ENCODE results near the gene LDB3. TPM values are rescaled to one million over a fixed set of nuclear protein-coding genes. Genes with fewer than 3 reads are reported as not detected.
A peak's percentile ranks its signal among the peaks of the same experiment; 100 is the strongest.

The LDB3 gene
- total and polyA plus RNA-seq, 2 of the 8 experiments (the other 6 are each of a cell fraction or from before 2014, with no cell fraction given), result 0.20 to 0.43 TPM

DNA sequence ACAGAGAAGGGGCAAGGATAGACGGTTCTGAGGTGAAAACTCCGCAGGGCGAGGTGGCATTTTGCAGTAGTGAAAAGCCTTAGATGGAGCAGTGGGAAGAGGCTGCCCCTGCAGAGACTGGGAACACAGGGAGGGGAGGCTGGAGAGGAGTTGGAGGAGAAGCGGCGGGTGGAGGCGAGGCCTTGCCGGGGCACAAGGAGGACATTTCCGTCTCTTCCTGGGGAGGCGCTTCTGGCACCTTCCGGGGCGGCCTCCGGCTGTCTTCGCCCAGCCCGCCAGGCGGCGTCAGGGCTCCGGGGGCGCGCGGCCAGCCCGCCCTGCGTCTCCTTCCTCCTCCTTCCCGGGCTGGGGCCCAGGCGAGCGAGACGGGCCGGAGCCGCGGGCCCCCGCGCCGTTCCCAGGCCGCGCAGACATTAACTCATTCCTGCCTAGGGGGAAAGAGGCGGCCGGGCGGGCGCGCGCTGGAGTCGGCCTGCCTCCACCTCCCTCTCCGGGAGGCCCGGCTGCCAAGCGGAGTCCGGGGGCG lies 42.7 kb downstream of the LDB3 start:
- H2BK20ac ChIP-seq (ENCODE audit: low read length), result peak overlapping the region; percentile 80
- DNase-seq (ENCODE audit: low read depth in 1 of 2, low spot score in 2 of 2) (peak; percentile 68 to 92), FAIRE-seq (no peak)
- peak overlapping the region; percentile 98 for H4K91ac ChIP-seq (replicated peaks; ENCODE audit: insufficient read length, low read length)
- no peaks in the 10 kb centered on the region for H3K9me3 ChIP-seq (ENCODE audit: insufficient read depth in 2 of 2, low read depth in 1 of 2, low read length in 1 of 2)
- H3K4me1 ChIP-seq (replicated peaks in 1 of 4; ENCODE audit: control insufficient read depth in 3 of 4, insufficient read depth in 4 of 4, low read length in 3 of 4), result peaks cover 3 to 28% (median 12%) of the 10 kb centered on the region in 4 experiments
- H2BK15ac ChIP-seq (ENCODE audit: low read length), result peak overlapping the region; percentile 94; the same call in 1 of the 2 replicates
- ChIA-PET CTCF (ENCODE audit: partially characterized antibody) (interaction anchor here (0.9 to 9.3 kb wide), 9 partner anchors 12 to 191 kb away, joined by 3 to 59 read pairs (median 5); no protein-coding TSS in a partner anchor), POLR2A (ENCODE audit: partially characterized antibody) (interaction anchor here (0.7 to 5.7 kb wide), 8 partner anchors 11 to 185 kb away, joined by 3 to 45 read pairs (median 4); partner anchors contain the start of gene BMPR1A)
- no peak overlapping the region for H3K56ac ChIP-seq (replicated peaks; ENCODE audit: insufficient read length, low read depth, low read length)
- H2AK5ac ChIP-seq (ENCODE audit: low read depth, low read length), result peak overlapping the region; percentile 94; the same call in 1 of the 2 replicates
- peak overlapping the region; percentile 35 for H3K14ac ChIP-seq (ENCODE audit: insufficient read length)
- no peaks in the 10 kb centered on the region for H3K36me3 ChIP-seq (ENCODE audit: control insufficient read depth in 2 of 4, insufficient read depth in 4 of 4, low read length in 3 of 4)
- H3K23me2 ChIP-seq (ENCODE audit: low read depth, low read length), result peaks cover 6% of the 10 kb centered on the region; the same call in 1 of the 2 replicates
- no peak overlapping the region; the same call in 1 of the 2 replicates for H3K27ac ChIP-seq (ENCODE audit: low read depth, low read length)
- 16% methylated on average over 17 of the region's 46 CpGs; no CpG with 5 or more reads in 1 of the 2 experiments for WGBS, 2 experiments (ENCODE audit: extremely low coverage in 1 of 2, insufficient coverage in 1 of 2, insufficient read length in 1 of 2, insufficient replicate concordance in 2 of 2, low coverage in 1 of 2, low lambda C conversion rate in 2 of 2, missing lambda C conversion rate in 1 of 2)
- no peaks in the 10 kb centered on the region for H3K79me1 ChIP-seq (ENCODE audit: low read depth, low read length)
- H3K18ac ChIP-seq (ENCODE audit: extremely low read depth, low read length), result peak overlapping the region; percentile 76
- peak overlapping the region; percentile 94; the same call in 1 of the 2 replicates for H2BK12ac ChIP-seq (ENCODE audit: low read depth, low read length)
- peak overlapping the region; percentile 88 for H2AFZ ChIP-seq (ENCODE audit: low read length)
- peak overlapping the region; percentile 90 to 93 for H3K4me2 ChIP-seq (ENCODE audit: insufficient read depth in 1 of 2, low read depth in 2 of 2, low read length in 2 of 2)
- peak overlapping the region; percentile 82; the same call in 1 of the 2 replicates for H2BK5ac ChIP-seq (ENCODE audit: low read depth, low read length)
- H2BK120ac ChIP-seq (replicated peaks; ENCODE audit: low read depth, low read length), result peak overlapping the region; percentile 97
- peak overlapping the region; percentile 99 for H3K4ac ChIP-seq (replicated peaks; ENCODE audit: insufficient read length, low read depth, low read length)
- no peaks in the 10 kb centered on the region for H4K20me1 ChIP-seq (replicated peaks in 1 of 2; ENCODE audit: control insufficient read depth in 1 of 2, insufficient read depth in 2 of 2, low read length in 2 of 2)
- H3K4me3 ChIP-seq (ENCODE audit: extremely low read depth in 1 of 4, insufficient read depth in 2 of 4, low read depth in 3 of 4, low read length in 4 of 4), result peak overlapping the region; percentile 46 to 67 (median 54)
- H3K23ac ChIP-seq (ENCODE audit: insufficient read length), result no peak overlapping the region
- H3K27me3 ChIP-seq (replicated peaks in 1 of 4; ENCODE audit: control insufficient read depth in 3 of 4, extremely low read depth in 1 of 4, insufficient read depth in 3 of 4, low read length in 3 of 4), result no peaks in the 10 kb centered on the region
- H4K8ac ChIP-seq (ENCODE audit: extremely low read depth, insufficient read depth, low read length), result peak overlapping the region; percentile 81
- no peaks in the 10 kb centered on the region for H3K79me2 ChIP-seq (ENCODE audit: control insufficient read depth in 1 of 2, insufficient read depth in 2 of 2, low read length in 2 of 2)
- peak overlapping the region in 2 of 4 experiments; percentile 38 to 63; a peak in 3 of 7 replicates for H3K9ac ChIP-seq (replicated peaks in 1 of 4; ENCODE audit: extremely low read depth in 1 of 4, low read depth in 3 of 4, low read length in 3 of 4)
- peak overlapping the region; percentile 24 for H4K5ac ChIP-seq (ENCODE audit: insufficient read length, low read depth, low read length)
- TF ChIP-seq TAF1 (IDR thresholded peaks at IDR 0.05; ENCODE audit: low read depth, low read length) (0 out of 2 replicates have a peak, but pooled peaks have one; percentile 35), E2F6 (IDR thresholded peaks at IDR 0.05) (0 out of 2 replicates have a peak, but pooled peaks have one; percentile 33), CREB1 (IDR thresholded peaks at IDR 0.05) (peak; percentile 19), CTCF (IDR thresholded peaks at IDR 0.05; ENCODE audit: control extremely low read depth in 1 of 3, insufficient read depth in 1 of 3, low read depth in 1 of 3, low read length in 3 of 3) (peak; percentile 68 to 97 (median 80)), YY1 (IDR thresholded peaks at IDR 0.05; ENCODE audit: low read depth, low read length) (peak; percentile 54; the same call in 1 of the 2 replicates), ATF3 (IDR thresholded peaks at IDR 0.05; ENCODE audit: insufficient read depth, low read depth, low read length) (no peak), POLR2A (IDR thresholded peaks at IDR 0.05; ENCODE audit: control extremely low read depth in 1 of 2, low read depth in 2 of 2, low read length in 2 of 2) (peak in 1 of 2 experiments; percentile 64; a peak in 2 of 3 replicates), CHD1 (IDR thresholded peaks at IDR 0.05; ENCODE audit: low read depth, low read length) (no peak)

Measured in H1 (cell line).